Astrocyte of the spinal cord (primary cell): ENCODE measurements around the gene TMEM9B.

Experiments
- DNase-seq: peaks from one replicate; pipeline ENCODE4 v3.0.0; 2011; ENCODE audit warnings: low read depth, low spot score
- H3K4me3 ChIP-seq: 2 replicates; pipeline ENCODE4 v1.5.1; 2011; ENCODE audit warnings: low read depth, mild to moderate bottlenecking, low read length, moderate library complexity
- in situ Hi-C: cut with HindIII; loops from 2 replicates; pipeline ENCODE4 v1.10.0; 2017; ENCODE audit warnings: low sequenced_read_pairs
- TF ChIP-seq, protein P1 (sequence below): IDR thresholded peaks from 2 replicates; pipeline ENCODE4 v1.5.1; 2012; ENCODE audit warnings: low read depth, mild to moderate bottlenecking, low read length, inconsistent platforms

The TMEM9B gene

GRCh38 chr11:8961401-8961800 lies 2.8 kb downstream of the TMEM9B start:
- DNase-seq, result no peak
- in situ Hi-C loops, result no loop called here
- TF ChIP-seq, protein P1, sequence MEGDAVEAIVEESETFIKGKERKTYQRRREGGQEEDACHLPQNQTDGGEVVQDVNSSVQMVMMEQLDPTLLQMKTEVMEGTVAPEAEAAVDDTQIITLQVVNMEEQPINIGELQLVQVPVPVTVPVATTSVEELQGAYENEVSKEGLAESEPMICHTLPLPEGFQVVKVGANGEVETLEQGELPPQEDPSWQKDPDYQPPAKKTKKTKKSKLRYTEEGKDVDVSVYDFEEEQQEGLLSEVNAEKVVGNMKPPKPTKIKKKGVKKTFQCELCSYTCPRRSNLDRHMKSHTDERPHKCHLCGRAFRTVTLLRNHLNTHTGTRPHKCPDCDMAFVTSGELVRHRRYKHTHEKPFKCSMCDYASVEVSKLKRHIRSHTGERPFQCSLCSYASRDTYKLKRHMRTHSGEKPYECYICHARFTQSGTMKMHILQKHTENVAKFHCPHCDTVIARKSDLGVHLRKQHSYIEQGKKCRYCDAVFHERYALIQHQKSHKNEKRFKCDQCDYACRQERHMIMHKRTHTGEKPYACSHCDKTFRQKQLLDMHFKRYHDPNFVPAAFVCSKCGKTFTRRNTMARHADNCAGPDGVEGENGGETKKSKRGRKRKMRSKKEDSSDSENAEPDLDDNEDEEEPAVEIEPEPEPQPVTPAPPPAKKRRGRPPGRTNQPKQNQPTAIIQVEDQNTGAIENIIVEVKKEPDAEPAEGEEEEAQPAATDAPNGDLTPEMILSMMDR, result no peak

GRCh38 chr11:8959546-8960166 lies 4.6 kb downstream of the TMEM9B start:
- H3K4me3 ChIP-seq, result no peak overlapping the region
- peak; percentile 86 for DNase-seq
- in situ Hi-C loops, result no loop called here
- TF ChIP-seq, protein P1, result peak; percentile 65

More at GRCh38 chr11:8961401-8961800, 2.8 kb downstream of the TMEM9B start:
- no peak overlapping the region for H3K4me3 ChIP-seq

DNA sequence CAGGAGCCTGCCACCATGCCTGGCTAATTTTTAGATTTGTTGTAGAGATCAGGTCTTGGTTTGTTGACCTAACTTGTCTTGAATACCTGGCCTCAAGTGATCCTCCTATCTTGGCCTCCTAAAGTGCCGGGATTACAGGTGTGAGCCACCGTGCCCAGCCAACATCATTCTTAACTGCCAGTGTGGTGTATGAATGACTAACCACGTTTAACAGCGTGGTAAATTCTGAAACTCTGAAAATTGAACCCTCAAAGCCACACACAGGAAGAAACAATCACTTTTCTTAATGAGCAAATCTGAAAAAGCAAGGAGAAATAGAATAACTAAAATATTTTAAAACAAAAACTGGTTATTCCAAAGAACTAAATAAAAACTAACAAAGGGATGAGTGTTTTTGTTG lies 7.4 kb downstream of the TMEM9B start:
- TF ChIP-seq, protein P1, result no peak
- in situ Hi-C loops, result no loop called here
- DNase-seq, result no peak
- H3K4me3 ChIP-seq, result no peak overlapping the region

DNA sequence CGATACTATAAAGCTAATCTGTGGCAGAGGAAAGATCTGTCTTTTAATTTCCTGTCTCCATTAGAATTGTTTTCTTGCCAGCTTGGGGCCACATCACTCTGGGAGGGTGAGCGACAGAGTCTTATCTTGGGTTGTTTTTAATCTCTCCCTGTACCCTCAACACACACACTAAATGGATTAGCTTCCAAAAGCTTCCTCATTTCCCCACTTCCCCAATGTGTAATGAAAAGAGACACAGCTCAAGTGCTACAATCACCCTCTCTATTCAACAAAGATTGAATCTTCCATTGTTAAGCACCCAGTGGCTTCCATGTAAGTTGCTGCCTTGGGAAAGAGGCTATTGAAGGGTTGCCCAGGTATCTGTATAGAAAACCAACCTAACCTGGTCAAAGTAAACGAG lies 15.4 kb downstream of the TMEM9B start:
- in situ Hi-C loops, result no loop called here
- no peak overlapping the region for H3K4me3 ChIP-seq
- TF ChIP-seq, protein P1, result no peak
- no peak for DNase-seq

- in situ Hi-C loops, result no loop called here
These were observed 16.9 kb downstream of the TMEM9B start for GRCh38 chr11:8947230-8947943.

GRCh38 chr11:8942518-8943066 lies 21.6 kb downstream of the TMEM9B start, which contains the start of gene ASCL3:
Gene ASCL3 (minus strand): TSS chr11:8943016. CDS start chr11:8938161, 4,855 bp downstream.
- H3K4me3 ChIP-seq, result no peak within 1 kb of the TSS
- no peak for DNase-seq
- in situ Hi-C loops, result no loop called here
- TF ChIP-seq, protein P1, result no peak

More at GRCh38 chr11:8947230-8947943, 16.9 kb downstream of the TMEM9B start:
- TF ChIP-seq, protein P1, result no peak
- H3K4me3 ChIP-seq, result no peak overlapping the region
- no peak for DNase-seq
